ENCODE results near the gene MAD1L1.

DNA sequence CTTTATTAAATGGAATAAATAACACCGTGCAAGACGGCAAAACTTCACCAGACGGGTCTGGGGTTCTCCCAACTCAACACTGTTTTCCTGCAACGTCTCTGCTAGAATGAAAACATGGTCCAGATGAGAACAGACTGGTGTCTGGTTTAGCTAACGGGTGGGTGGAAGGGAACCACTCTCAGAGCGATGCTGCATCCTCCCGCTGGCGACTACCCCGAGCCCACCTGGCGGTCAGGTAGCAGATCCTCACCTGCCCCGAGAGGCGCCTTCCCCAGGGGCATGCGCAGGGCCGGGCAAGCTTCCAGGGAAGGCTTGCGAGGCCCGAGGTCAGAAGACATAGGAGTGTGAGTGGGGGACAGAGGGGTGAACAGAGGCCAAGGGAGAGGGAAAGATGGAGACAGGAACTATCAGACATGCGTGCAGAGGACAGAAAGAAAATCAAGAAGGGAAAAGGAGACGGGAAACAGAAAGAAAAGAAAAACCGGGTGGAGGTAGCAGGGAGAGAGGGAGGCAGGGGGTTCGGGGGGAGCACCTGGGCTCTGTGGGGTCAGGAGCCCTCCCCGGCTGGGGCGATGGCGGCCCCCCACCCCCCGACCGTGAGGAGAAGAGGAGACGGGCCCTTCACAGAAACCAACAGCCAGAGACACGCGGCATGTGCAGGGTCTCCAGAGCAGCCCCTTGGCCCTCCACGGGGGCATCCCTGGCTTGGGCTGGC lies 222.0 kb downstream of the MAD1L1 start:
- TF ChIP-seq PRDM4 (tag by site-specific recombination; IDR thresholded peaks at IDR 0.05) (no peak), ZNF423 (tag by site-specific recombination; IDR thresholded peaks at IDR 0.05) (no peak)

Data from HEK293 (cell line).